ENCODE data around the gene ADIPOR2.

DNA sequence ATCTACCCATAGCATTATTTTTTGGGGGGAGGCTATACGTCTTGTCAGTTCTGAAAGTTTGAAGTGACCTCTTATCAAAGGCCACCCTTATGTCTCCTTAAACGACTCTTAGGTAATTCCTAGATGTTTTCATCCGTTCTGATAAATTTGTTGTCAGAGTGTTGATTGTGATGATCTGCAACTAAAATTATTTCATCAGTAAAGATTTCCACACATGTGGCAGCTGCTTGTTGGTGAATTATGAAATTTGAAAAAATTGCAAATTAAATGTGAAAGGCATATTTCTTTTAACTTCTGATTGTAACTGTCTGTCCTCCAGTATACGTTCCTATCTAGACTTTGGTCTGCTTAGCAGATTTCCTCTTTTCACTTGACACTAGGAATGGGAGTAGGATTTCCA lies 1.4 kb downstream of the ADIPOR2 start:
- TF ChIP-seq EZH2phosphoT487 (IDR thresholded peaks at IDR 0.05), result no peak
- TF ChIP-seq, protein P1, sequence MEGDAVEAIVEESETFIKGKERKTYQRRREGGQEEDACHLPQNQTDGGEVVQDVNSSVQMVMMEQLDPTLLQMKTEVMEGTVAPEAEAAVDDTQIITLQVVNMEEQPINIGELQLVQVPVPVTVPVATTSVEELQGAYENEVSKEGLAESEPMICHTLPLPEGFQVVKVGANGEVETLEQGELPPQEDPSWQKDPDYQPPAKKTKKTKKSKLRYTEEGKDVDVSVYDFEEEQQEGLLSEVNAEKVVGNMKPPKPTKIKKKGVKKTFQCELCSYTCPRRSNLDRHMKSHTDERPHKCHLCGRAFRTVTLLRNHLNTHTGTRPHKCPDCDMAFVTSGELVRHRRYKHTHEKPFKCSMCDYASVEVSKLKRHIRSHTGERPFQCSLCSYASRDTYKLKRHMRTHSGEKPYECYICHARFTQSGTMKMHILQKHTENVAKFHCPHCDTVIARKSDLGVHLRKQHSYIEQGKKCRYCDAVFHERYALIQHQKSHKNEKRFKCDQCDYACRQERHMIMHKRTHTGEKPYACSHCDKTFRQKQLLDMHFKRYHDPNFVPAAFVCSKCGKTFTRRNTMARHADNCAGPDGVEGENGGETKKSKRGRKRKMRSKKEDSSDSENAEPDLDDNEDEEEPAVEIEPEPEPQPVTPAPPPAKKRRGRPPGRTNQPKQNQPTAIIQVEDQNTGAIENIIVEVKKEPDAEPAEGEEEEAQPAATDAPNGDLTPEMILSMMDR (IDR thresholded peaks at IDR 0.05), result no peak

All from neural progenitor cell (in vitro differentiated cells).